GM19043 (cell line): ENCODE results near the gene BNIP5.

Source experiments
- ATAC-seq: cut with Tn5 transposase; IDR thresholded peaks from one replicate; pipeline ENCODE4 v1.9.1; 2021; ENCODE audit warnings: low read depth; ENCODE audit not compliant: unreplicated experiment

Gene BNIP5

GRCh38 chr6:36269834-36270705, 66.6 kb downstream of the BNIP5 start, which contains the start of gene PNPLA1:
Gene PNPLA1 (plus strand): TSS chr6:36270060. CDS start chr6:36270460, 400 bp downstream.
- ATAC-seq, result no peak

- ATAC-seq, result no peak
Observed at GRCh38 chr6:36268478-36269275, 68.0 kb downstream of the BNIP5 start.

- ATAC-seq, result no peak
Observed at GRCh38 chr6:36267731-36268477, 68.8 kb downstream of the BNIP5 start.

GRCh38 chr6:36266913-36267644, 69.6 kb downstream of the BNIP5 start:
- ATAC-seq, result no peak
